IMR-90 (cell line): ENCODE data around the gene CCND1. TPM values are rescaled to one million over a fixed set of nuclear protein-coding genes. Genes with fewer than 3 reads are reported as not detected.

Experiments used
- ATAC-seq: fragments of 200-7000 bp; cut with Tn5 transposase; 2 replicates; pipeline ENCODE4 v1.9.1; 2020; ENCODE audit warnings: low read depth, mild to moderate bottlenecking, moderate library complexity
- BruUV-seq: library from RNA; stranded (reverse); fragments of 400-500 nt; replicated peaks from 2 replicates; lab custom pipeline; 2021; lab: Mats Ljungman, UMichigan
- CTCF ChIA-PET: fragments of 300-600 bp; formaldehyde crosslinking; extraction: SDS; loops from one replicate; lab custom pipeline; 2021; ENCODE audit warnings: antibody characterized with exemption; lab: Yijun Ruan, JAX
- POLR2A ChIA-PET: fragments of 300-600 bp; sonication (Branson Sonifier 250); formaldehyde crosslinking; loops from one replicate; lab custom pipeline; 2022; ENCODE audit warnings: antibody characterized with exemption; ENCODE audit not compliant: unreplicated experiment; lab: Charles Lee
- DNase-seq: peaks from one replicate; pipeline ENCODE4 v3.0.0; 2013
- H2AFZ ChIP-seq: replicated peaks from 2 replicates; pipeline ENCODE3; 2013; ENCODE audit warnings: low read length, mild to moderate bottlenecking; ENCODE audit not compliant: poor library complexity
- H2AK5ac ChIP-seq: 2 replicates; pipeline ENCODE4 v1.6.1; 2013; ENCODE audit warnings: low read depth, low read length, inconsistent platforms
- H2AK9ac ChIP-seq: replicated peaks from 2 replicates; pipeline ENCODE3; 2013; ENCODE audit warnings: mild to moderate bottlenecking, low read depth, low read length, moderate library complexity; ENCODE audit not compliant: poor library complexity
- H2BK120ac ChIP-seq: 2 replicates; pipeline ENCODE4 v1.6.1; 2013; ENCODE audit warnings: low read depth, low read length, inconsistent platforms
- H2BK15ac ChIP-seq: 3 replicates; pipeline ENCODE4 v1.6.1; 2013; ENCODE audit warnings: low read depth, low read length, inconsistent platforms
- H2BK20ac ChIP-seq: 2 replicates; pipeline ENCODE4 v1.6.1; 2013; ENCODE audit warnings: low read depth, mild to moderate bottlenecking, inconsistent platforms, low read length, moderate library complexity
- H2BK5ac ChIP-seq: 2 replicates; pipeline ENCODE4 v1.6.1; 2013; ENCODE audit warnings: mild to moderate bottlenecking, low read depth, low read length, inconsistent platforms; ENCODE audit not compliant: poor library complexity, severe bottlenecking
- H3K14ac ChIP-seq: replicated peaks from 2 replicates; pipeline ENCODE4 v1.6.1; 2013; ENCODE audit warnings: low read depth, low read length, inconsistent platforms
- H3K18ac ChIP-seq: 2 replicates; pipeline ENCODE4 v1.6.1; 2013; ENCODE audit warnings: low read depth, low read length, control low read depth
- H3K23ac ChIP-seq: 2 replicates; pipeline ENCODE4 v1.6.1; 2013; ENCODE audit warnings: low read depth, low read length, inconsistent platforms
- H3K27ac ChIP-seq: 2 replicates; pipeline ENCODE4 v1.5.1; 2013; ENCODE audit warnings: mild to moderate bottlenecking, control low read depth, low read length; ENCODE audit not compliant: insufficient read depth
- H3K27me3 ChIP-seq: 2 replicates; pipeline ENCODE4 v1.6.1; 2013; ENCODE audit warnings: low read length; ENCODE audit not compliant: control insufficient read depth, insufficient read depth
- H3K36me3 ChIP-seq: 2 replicates; pipeline ENCODE4 v1.6.1; 2013; ENCODE audit warnings: low read length, mixed read lengths; ENCODE audit not compliant: control insufficient read depth, insufficient read depth
- H3K4ac ChIP-seq: 2 replicates; pipeline ENCODE4 v1.6.1; 2013; ENCODE audit warnings: low read depth, low read length, inconsistent platforms
- H3K4me1 ChIP-seq: 2 replicates; pipeline ENCODE4 v1.6.1; 2013; ENCODE audit warnings: low read length, mixed read lengths; ENCODE audit not compliant: control insufficient read depth, insufficient read depth
- H3K4me2 ChIP-seq: 2 replicates; pipeline ENCODE4 v1.6.1; 2013; ENCODE audit warnings: low read depth, mild to moderate bottlenecking, control low read depth, low read length, moderate library complexity
- H3K4me3 ChIP-seq: 2 replicates; pipeline ENCODE4 v1.5.1; 2013; ENCODE audit warnings: low read depth, mild to moderate bottlenecking, control low read depth, low read length, moderate library complexity; ENCODE audit not compliant: insufficient read depth
- H3K56ac ChIP-seq: 2 replicates; pipeline ENCODE4 v1.6.1; 2013; ENCODE audit warnings: low read length, inconsistent platforms; ENCODE audit not compliant: insufficient read depth; ENCODE audit errors: extremely low read depth
- H3K79me1 ChIP-seq, 2 experiments: 2 replicates each; pipeline ENCODE4 v1.6.1; 2013; ENCODE audit warnings: low read length in 2 of 2, inconsistent platforms in 1 of 2, low read depth in 1 of 2
- H3K9ac ChIP-seq: 2 replicates; pipeline ENCODE4 v1.6.1; 2013; ENCODE audit warnings: low read depth, low read length, control low read depth
- H3K9me1 ChIP-seq: 2 replicates; pipeline ENCODE4 v1.6.1; 2013; ENCODE audit warnings: low read length, inconsistent platforms; ENCODE audit not compliant: insufficient read depth
- H3K9me3 ChIP-seq: 2 replicates; pipeline ENCODE4 v1.6.1; 2013; ENCODE audit warnings: low read length; ENCODE audit not compliant: control insufficient read depth, insufficient read depth
- H4K20me1 ChIP-seq: 2 replicates; pipeline ENCODE4 v1.6.1; 2013; ENCODE audit warnings: low read length, inconsistent platforms; ENCODE audit not compliant: insufficient read depth
- H4K5ac ChIP-seq: 2 replicates; pipeline ENCODE4 v1.6.1; 2013; ENCODE audit warnings: mild to moderate bottlenecking, low read depth, low read length, control low read depth
- H4K8ac ChIP-seq, 2 experiments: 2 replicates each; pipeline ENCODE4 v1.6.1; 2013; ENCODE audit warnings: low read depth in 2 of 2, low read length in 2 of 2, control low read depth in 1 of 2, inconsistent platforms in 1 of 2
- H4K91ac ChIP-seq: 2 replicates; pipeline ENCODE4 v1.6.1; 2013; ENCODE audit warnings: low read depth, low read length, inconsistent platforms; ENCODE audit not compliant: insufficient read depth
- BHLHE40 ChIP-seq: fragments of 150-350 bp; IDR thresholded peaks from 2 replicates; pipeline ENCODE4 v1.6.1; 2016; ENCODE audit warnings: mild to moderate bottlenecking, low read depth, low read length
- CEBPB ChIP-seq: IDR thresholded peaks from 2 replicates; pipeline ENCODE4 v1.6.1; 2012; ENCODE audit warnings: low read depth, low read length, improper control_type of control experiment
- CHD1 ChIP-seq: IDR thresholded peaks from 2 replicates; pipeline ENCODE4 v1.6.1; 2012; ENCODE audit warnings: low read depth, low read length, improper control_type of control experiment
- FOS ChIP-seq: fragments of 150-350 bp; IDR thresholded peaks from 2 replicates; pipeline ENCODE4 v1.6.1; 2016; ENCODE audit warnings: low read depth, low read length
- MAZ ChIP-seq: IDR thresholded peaks from 2 replicates; pipeline ENCODE4 v1.6.1; 2012; ENCODE audit warnings: low read depth, mild to moderate bottlenecking, low read length, improper control_type of control experiment, moderate library complexity, borderline replicate concordance
- MXI1 ChIP-seq: IDR thresholded peaks from 2 replicates; pipeline ENCODE4 v1.6.1; 2012; ENCODE audit warnings: low read depth, mild to moderate bottlenecking, low read length, moderate library complexity, borderline replicate concordance
- POLR2A ChIP-seq: IDR thresholded peaks from 2 replicates; pipeline ENCODE4 v1.6.1; 2012; ENCODE audit warnings: mild to moderate bottlenecking, low read depth, low read length
- RAD21 ChIP-seq: IDR thresholded peaks from 2 replicates; pipeline ENCODE4 v1.6.1; 2012; ENCODE audit warnings: low read length, improper control_type of control experiment
- RCOR1 ChIP-seq: IDR thresholded peaks from 2 replicates; pipeline ENCODE4 v1.6.1; 2012; ENCODE audit warnings: mild to moderate bottlenecking, low read length, improper control_type of control experiment; ENCODE audit not compliant: insufficient replicate concordance
- SMC3 ChIP-seq: fragments of 150-350 bp; IDR thresholded peaks from 2 replicates; pipeline ENCODE4 v1.6.1; 2016; ENCODE audit warnings: low read depth, mild to moderate bottlenecking, antibody characterized with exemption, low read length, moderate library complexity
- WGBS, 2 experiments: methylation state at CpG; one replicate each; pipeline versions ENCODE4 v1.1.5 to v1.1.7; 2013; ENCODE audit warnings: missing lambda C conversion rate in 2 of 2; ENCODE audit not compliant: insufficient read length in 1 of 2; ENCODE audit errors: extremely low coverage in 2 of 2; 5-methylcytosine and 5-hydroxymethylcytosine counted together
- dilution Hi-C: fragments of 300-500 bp; cut with HindIII; formaldehyde crosslinking; loops from one replicate; pipeline ENCODE4 v1.14.3; 2018; ENCODE audit warnings: low sequenced_read_pairs; ENCODE audit not compliant: unreplicated experiment
- in situ Hi-C: fragments of 300-500 bp; cut with MboI; formaldehyde crosslinking; loops from 3 replicates; pipeline ENCODE4 v1.14.3; 2019; ENCODE audit warnings: low sequenced_read_pairs, inconsistent platforms, mixed read lengths
- intact Hi-C: fragments of 100-400 bp; cut with micrococcal nuclease; formaldehyde crosslinking; loops from 2 replicates; pipeline ENCODE4 v1.10.0; 2022
- polyA plus RNA-seq, 3 experiments: library from polyadenylated mRNA; depleted of rRNA; stranded (reverse); fragments of >200 nt; gene quantifications; 2 replicates each; pipeline ENCODE4 v1.2.3, GENCODE V29; 2012; ENCODE audit warnings: low replicate concordance in 1 of 3
- total RNA-seq: library from RNA; depleted of rRNA; stranded (reverse); fragments of >200 nt; gene quantifications from 2 replicates; pipeline ENCODE4 v1.2.3, GENCODE V29; 2012
- TF ChIP-seq, protein P1 (sequence below): conservative IDR thresholded peaks from 2 replicates; pipeline ENCODE4 v1.5.1; 2012; ENCODE audit warnings: mild to moderate bottlenecking, low read depth, low read length, improper control_type of control experiment
- TF ChIP-seq, protein P2 (sequence below): fragments of 150-350 bp; IDR thresholded peaks from 2 replicates; pipeline ENCODE4 v1.6.1; 2017; ENCODE audit warnings: mild to moderate bottlenecking, antibody characterized with exemption, low read length, low read depth
- TF ChIP-seq, protein P3 (sequence below): fragments of 150-350 bp; IDR thresholded peaks from 2 replicates; pipeline ENCODE4 v1.6.1; 2016; ENCODE audit warnings: low read depth, mild to moderate bottlenecking, low read length, moderate library complexity, borderline replicate concordance

CCND1 gene
- total and polyA plus RNA-seq, 2 of the 4 experiments (the other 2 are of a cell fraction): 481 to 748 TPM

DNA sequence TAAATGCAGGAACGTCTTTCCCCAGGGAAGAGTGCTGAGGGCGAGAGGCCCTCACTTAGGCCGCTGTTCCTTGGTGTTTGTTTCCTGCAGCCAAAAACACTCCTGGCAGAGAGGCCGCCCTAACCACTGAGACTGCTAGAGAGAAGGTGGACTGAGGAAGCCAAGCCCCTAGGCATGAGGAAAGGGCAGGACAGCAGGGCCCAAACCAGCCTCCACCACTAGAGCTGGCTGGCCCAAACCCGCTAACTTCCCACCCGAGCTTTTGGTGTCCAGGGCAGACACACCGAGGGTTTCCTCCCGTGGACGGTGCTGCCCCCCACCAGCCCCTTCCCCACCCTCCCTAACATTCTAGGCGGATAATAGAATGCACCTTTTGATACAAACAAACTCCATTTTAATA lies 56.9 kb downstream of the CCND1 start:
- 83% methylated on average over 1 of the region's 10 CpGs; no CpG with 5 or more reads in 1 of the 2 experiments for WGBS, 2 experiments
- Histone ChIP-seq H3K4me1 (peaks cover 2% of the 10 kb centered on the region), H2AK9ac (no peak overlapping the region), H3K4me3 (no peak overlapping the region), H2AFZ (no peak overlapping the region), H3K9me1 (no peaks in the 10 kb centered on the region), H4K8ac (no peak overlapping the region), H2AK5ac (no peak overlapping the region), H4K5ac (no peak overlapping the region), H3K36me3 (no peaks in the 10 kb centered on the region), H2BK120ac (no peak overlapping the region), H2BK20ac (no peak overlapping the region), H3K14ac (no peak overlapping the region), H2BK15ac (no peak overlapping the region), H3K4ac (no peak overlapping the region), H3K9ac (no peak overlapping the region), H4K20me1 (no peaks in the 10 kb centered on the region), H3K18ac (no peak overlapping the region), H3K79me1 (no peaks in the 10 kb centered on the region), H3K27ac (no peak overlapping the region), H3K27me3 (peaks cover 46% of the 10 kb centered on the region), H4K91ac (no peak overlapping the region), H2BK5ac (no peak overlapping the region), H3K4me2 (no peak overlapping the region), H3K56ac (no peak overlapping the region), H3K23ac (no peak overlapping the region), H3K9me3 (no peaks in the 10 kb centered on the region)
- TF ChIP-seq CEBPB (no peak), MAZ (no peak), CHD1 (no peak), RCOR1 (no peak), SMC3 (no peak), BHLHE40 (no peak), POLR2A (no peak), MXI1 (no peak), RAD21 (no peak), FOS (no peak)
- TF ChIP-seq, protein P1, sequence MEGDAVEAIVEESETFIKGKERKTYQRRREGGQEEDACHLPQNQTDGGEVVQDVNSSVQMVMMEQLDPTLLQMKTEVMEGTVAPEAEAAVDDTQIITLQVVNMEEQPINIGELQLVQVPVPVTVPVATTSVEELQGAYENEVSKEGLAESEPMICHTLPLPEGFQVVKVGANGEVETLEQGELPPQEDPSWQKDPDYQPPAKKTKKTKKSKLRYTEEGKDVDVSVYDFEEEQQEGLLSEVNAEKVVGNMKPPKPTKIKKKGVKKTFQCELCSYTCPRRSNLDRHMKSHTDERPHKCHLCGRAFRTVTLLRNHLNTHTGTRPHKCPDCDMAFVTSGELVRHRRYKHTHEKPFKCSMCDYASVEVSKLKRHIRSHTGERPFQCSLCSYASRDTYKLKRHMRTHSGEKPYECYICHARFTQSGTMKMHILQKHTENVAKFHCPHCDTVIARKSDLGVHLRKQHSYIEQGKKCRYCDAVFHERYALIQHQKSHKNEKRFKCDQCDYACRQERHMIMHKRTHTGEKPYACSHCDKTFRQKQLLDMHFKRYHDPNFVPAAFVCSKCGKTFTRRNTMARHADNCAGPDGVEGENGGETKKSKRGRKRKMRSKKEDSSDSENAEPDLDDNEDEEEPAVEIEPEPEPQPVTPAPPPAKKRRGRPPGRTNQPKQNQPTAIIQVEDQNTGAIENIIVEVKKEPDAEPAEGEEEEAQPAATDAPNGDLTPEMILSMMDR: no peak
- TF ChIP-seq, protein P2, sequence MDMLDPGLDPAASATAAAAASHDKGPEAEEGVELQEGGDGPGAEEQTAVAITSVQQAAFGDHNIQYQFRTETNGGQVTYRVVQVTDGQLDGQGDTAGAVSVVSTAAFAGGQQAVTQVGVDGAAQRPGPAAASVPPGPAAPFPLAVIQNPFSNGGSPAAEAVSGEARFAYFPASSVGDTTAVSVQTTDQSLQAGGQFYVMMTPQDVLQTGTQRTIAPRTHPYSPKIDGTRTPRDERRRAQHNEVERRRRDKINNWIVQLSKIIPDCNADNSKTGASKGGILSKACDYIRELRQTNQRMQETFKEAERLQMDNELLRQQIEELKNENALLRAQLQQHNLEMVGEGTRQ: no peak
- TF ChIP-seq, protein P3, sequence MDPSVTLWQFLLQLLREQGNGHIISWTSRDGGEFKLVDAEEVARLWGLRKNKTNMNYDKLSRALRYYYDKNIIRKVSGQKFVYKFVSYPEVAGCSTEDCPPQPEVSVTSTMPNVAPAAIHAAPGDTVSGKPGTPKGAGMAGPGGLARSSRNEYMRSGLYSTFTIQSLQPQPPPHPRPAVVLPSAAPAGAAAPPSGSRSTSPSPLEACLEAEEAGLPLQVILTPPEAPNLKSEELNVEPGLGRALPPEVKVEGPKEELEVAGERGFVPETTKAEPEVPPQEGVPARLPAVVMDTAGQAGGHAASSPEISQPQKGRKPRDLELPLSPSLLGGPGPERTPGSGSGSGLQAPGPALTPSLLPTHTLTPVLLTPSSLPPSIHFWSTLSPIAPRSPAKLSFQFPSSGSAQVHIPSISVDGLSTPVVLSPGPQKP: no peak
- intact Hi-C loops (no loop called here), in situ Hi-C loops (no loop called here), dilution Hi-C loops (no loop called here)
- no peak for DNase-seq
- no peak for ATAC-seq
- CTCF ChIA-PET: no interaction called here
- no TSS peak for BruUV-seq
- POLR2A ChIA-PET: no interaction called here
